Right atrium auricular region (tissue), 2 donors: ENCODE results near the gene POU6F1. TPM values are rescaled to one million over a fixed set of nuclear protein-coding genes. Genes with fewer than 3 reads are reported as not detected.

ENCODE experiments used
- DNase-seq: peaks from one replicate; pipeline ENCODE4 v3.0.0-alpha.2; 2019; ENCODE audit warnings: low spot score
- H3K27ac ChIP-seq, 2 donors: fragments of 200-600 bp; sonication (generic); 1 replicate in 1 of 2; 2 replicates in 1 of 2; pipeline ENCODE4 v1.5.1; 2016 to 2019
- H3K27me3 ChIP-seq, 2 donors: fragments of 200-600 bp; sonication (generic); one replicate each; pipeline versions ENCODE4 v1.5.1 to v1.6.0; 2017 to 2019
- H3K36me3 ChIP-seq: fragments of 200-600 bp; sonication (generic); one replicate; pipeline ENCODE4 v1.5.1; 2016
- H3K4me1 ChIP-seq, 2 donors: fragments of 200-600 bp; sonication (generic); one replicate each; pipeline versions ENCODE4 v1.5.1 to v1.6.0; 2017 to 2019
- H3K4me3 ChIP-seq, 2 donors: fragments of 200-600 bp; sonication (generic); 1 replicate in 1 of 2; 2 replicates in 1 of 2; pipeline ENCODE4 v1.5.1; 2017 to 2019; ENCODE audit warnings: mild to moderate bottlenecking in 1 of 2, moderate library complexity in 1 of 2
- H3K9me3 ChIP-seq, 2 donors: fragments of 200-600 bp; sonication (generic); one replicate each; pipeline ENCODE4 v1.5.1; 2019
- total RNA-seq, 2 donors: library from RNA; depleted of rRNA; stranded (reverse); fragments of >200 nt; gene quantifications; one replicate each; pipeline ENCODE4 v1.1.0, GENCODE V29; 2016
- TF ChIP-seq, protein P1 (sequence below), 2 donors: fragments of 200-600 bp; sonication (generic); IDR thresholded peaks; one replicate each; pipeline ENCODE4 v1.5.1; 2019; ENCODE audit warnings: antibody characterized with exemption in 2 of 2

The POU6F1 gene
- total RNA-seq, 2 donors from 2014 or later: 3.0 to 6.0 TPM

DNA sequence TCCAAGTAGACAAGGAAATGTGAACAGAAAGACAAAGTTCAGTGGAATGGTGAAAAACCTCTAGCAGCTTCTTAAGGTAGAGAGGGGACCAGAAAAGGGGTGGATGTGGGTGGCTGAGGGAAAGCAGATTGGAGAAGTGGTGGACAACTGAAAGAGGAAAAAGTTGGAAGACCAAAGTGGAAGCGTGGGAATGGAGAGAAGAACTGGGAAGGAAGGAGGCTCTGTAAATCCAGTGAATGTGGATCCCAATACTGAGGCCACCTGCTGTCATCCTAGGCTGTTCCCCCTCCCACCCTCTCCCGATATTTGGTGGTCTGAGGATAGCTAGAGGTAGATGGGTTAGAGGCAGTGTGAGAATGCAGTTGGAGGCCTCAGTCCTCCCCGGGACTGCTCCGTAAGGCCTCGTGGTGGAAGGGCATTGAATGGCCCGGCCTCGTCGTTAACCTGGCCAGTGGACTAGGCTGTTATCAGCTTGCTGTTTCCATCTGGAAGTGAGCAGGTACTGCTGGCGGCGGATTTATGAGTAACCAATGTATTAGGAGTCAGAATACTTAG is 822 bp upstream of the POU6F1 start:
- H3K9me3 ChIP-seq: no peaks in the 10 kb centered on the region
- H3K36me3 ChIP-seq: no peaks in the 10 kb centered on the region
- no peaks in the 10 kb centered on the region for H3K27me3 ChIP-seq
- H3K27ac ChIP-seq: peak overlapping the region; percentile 98 to 99
- TF ChIP-seq, protein P1, sequence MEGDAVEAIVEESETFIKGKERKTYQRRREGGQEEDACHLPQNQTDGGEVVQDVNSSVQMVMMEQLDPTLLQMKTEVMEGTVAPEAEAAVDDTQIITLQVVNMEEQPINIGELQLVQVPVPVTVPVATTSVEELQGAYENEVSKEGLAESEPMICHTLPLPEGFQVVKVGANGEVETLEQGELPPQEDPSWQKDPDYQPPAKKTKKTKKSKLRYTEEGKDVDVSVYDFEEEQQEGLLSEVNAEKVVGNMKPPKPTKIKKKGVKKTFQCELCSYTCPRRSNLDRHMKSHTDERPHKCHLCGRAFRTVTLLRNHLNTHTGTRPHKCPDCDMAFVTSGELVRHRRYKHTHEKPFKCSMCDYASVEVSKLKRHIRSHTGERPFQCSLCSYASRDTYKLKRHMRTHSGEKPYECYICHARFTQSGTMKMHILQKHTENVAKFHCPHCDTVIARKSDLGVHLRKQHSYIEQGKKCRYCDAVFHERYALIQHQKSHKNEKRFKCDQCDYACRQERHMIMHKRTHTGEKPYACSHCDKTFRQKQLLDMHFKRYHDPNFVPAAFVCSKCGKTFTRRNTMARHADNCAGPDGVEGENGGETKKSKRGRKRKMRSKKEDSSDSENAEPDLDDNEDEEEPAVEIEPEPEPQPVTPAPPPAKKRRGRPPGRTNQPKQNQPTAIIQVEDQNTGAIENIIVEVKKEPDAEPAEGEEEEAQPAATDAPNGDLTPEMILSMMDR (IDR thresholded peaks at IDR 0.05): no peak
- peak overlapping the region; percentile 91 to 96 for H3K4me3 ChIP-seq
- DNase-seq: no peak
- peaks cover 0 to 25% of the 10 kb centered on the region in 2 donors for H3K4me1 ChIP-seq

DNA sequence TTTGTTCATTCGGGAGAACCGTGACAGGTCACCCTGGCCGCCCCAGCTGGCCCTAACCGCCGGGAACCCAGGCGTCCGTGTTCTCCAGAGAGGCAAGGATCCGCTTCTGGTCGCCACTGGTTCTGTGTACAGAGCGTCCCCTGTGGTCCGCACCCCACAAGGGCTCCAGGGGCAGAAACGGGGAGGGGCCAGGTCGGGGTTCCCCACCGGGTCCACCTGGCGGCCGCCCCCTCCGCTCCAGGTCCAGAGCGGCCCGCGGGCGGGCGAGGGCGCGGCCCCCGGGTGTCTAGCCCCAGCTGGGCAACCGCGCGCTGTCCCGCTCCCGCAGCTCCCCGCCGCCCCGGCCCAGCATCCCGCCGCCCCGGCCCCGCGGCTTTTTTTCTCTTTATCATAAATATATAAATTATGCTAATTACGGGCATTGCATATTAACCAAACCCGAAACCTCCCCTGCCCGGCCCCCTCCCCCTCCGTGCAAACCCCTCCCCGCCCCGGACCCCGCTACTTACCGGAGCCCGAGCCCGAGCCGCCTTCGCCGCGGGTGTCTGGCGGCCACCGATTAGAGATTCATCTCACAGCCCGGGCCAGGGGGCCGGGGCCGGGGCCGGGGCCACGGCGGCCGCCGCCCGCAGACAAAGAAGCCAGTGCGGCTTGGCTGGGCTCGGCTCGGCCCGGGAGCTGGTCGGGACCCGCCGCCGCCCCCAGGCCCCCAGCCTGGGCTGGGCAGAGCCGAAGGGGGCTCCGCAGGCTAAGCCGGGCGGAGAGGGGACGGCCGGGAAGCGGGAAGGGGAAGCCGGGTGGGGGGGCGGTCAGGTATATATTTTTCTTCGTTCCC is 512 bp downstream of the POU6F1 start:
- Histone ChIP-seq H3K4me3 (peak overlapping the region; percentile 91 to 96), H3K4me1 (peaks cover 0 to 25% of the 10 kb centered on the region in 2 donors), H3K9me3 (no peaks in the 10 kb centered on the region), H3K27ac (peak overlapping the region; percentile 98 to 99), H3K36me3 (no peaks in the 10 kb centered on the region), H3K27me3 (no peaks in the 10 kb centered on the region)
- peak; percentile 65 for DNase-seq
- TF ChIP-seq, protein P1 (IDR thresholded peaks at IDR 0.05): peak in 1 of 2 donors; percentile 17

DNA sequence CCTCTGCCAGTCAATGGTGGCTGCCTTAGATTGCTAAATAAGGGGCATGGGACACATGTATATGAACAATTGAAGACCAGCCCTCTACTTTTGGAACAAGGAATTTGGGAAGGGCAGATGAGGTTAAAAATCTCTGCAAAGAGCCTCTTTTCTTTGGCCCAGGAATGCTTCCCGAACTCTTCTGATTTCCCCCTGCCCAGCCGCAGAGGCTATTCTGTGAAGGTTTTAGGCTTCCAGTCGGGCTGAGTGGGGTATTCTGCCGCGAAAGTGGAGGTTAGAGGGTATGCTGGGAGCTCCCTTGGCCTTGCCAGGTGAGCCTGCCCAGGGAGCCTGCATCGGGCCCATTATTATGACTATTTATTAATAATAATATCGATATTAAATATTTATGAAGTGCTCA is 1.2 kb downstream of the POU6F1 start:
- peak overlapping the region; percentile 91 to 96 for H3K4me3 ChIP-seq
- TF ChIP-seq, protein P1 (IDR thresholded peaks at IDR 0.05): no peak
- no peaks in the 10 kb centered on the region for H3K36me3 ChIP-seq
- no peak for DNase-seq
- no peaks in the 10 kb centered on the region for H3K27me3 ChIP-seq
- peaks cover 0 to 25% of the 10 kb centered on the region in 2 donors for H3K4me1 ChIP-seq
- H3K9me3 ChIP-seq: no peaks in the 10 kb centered on the region
- peak overlapping the region; percentile 98 to 99 for H3K27ac ChIP-seq

DNA sequence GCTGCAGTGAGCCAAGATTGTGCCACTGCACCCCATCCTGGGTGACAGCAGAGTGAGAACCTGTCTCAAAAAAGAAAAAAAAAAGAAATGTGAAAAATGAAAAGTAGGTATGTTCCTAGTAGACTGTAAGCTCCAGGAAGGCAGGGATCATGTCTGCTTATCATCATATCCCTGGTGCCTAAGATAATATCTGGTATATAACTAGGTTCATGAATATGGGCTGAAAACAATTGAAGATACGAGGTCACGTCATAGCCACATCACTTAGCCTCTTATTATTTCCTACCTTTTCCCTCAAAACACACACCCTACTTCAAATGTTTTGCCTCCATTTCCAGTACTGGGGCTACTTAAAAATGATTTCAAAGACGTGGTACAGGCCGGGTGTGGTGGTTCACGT is 3.0 kb downstream of the POU6F1 start:
- TF ChIP-seq, protein P1 (IDR thresholded peaks at IDR 0.05): no peak

DNA sequence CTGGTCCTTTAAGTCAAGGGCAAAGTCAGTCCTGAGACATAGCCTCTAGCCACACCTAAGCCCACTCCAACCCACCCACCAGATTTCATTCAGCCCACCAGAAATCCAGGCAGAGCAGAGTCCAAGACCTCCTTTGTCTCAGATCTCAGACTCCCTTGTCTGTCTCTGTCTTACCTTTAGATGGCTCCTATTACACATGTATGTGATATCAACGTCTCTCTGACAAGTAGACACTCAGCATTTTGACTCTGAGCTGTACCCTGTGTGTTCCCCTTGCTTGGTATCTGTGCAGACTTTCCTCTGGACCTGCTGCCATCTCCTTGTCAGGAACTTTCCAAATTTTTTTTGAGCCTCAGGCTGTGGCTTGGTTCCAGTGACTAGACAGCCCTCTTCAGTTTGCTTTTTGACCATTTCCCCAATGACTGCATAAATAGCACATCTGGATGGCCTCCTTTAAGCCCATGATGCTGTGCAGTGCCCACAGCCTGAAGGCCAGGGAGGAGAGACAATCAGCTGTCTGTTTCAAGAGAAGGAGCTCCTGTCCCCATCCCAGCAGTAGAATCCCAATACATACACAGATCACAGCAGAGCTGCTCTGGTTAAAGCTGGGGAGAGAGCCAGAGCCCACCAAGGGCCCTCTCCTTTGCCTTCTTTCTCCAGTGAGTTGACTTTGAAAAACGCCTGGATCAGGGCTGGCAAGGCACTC is 7.0 kb downstream of the POU6F1 start:
- Histone ChIP-seq H3K36me3 (no peaks in the 10 kb centered on the region), H3K9me3 (no peaks in the 10 kb centered on the region), H3K4me3 (no peak overlapping the region), H3K4me1 (no peaks in the 10 kb centered on the region), H3K27ac (no peak overlapping the region), H3K27me3 (no peaks in the 10 kb centered on the region)
- DNase-seq: no peak
- TF ChIP-seq, protein P1 (IDR thresholded peaks at IDR 0.05): no peak

More for the DNA sequence above, 3.0 kb downstream of the POU6F1 start:
- Histone ChIP-seq H3K36me3 (no peaks in the 10 kb centered on the region), H3K27me3 (no peaks in the 10 kb centered on the region), H3K4me1 (peaks cover 0 to 25% of the 10 kb centered on the region in 2 donors), H3K27ac (no peak overlapping the region), H3K9me3 (no peaks in the 10 kb centered on the region), H3K4me3 (no peak overlapping the region)
- no peak for DNase-seq
